ENCODE measurements around the gene ANO8.

Gene ANO8

GRCh38 chr19:17340302-17340870 lies 5.7 kb upstream of the ANO8 start:
- no peak for DNase-seq
- Histone ChIP-seq H3K36me3 (peaks cover 26% of the 10 kb centered on the region), H3K4me3 (ENCODE audit: low read depth, low read length) (no peak overlapping the region), H3K27ac (no peak overlapping the region), H3K9me3 (ENCODE audit: severe bottlenecking) (no peaks in the 10 kb centered on the region), H3K27me3 (ENCODE audit: insufficient read depth, low read depth, severe bottlenecking) (no peaks in the 10 kb centered on the region)
- no peak for TF ChIP-seq CTCF (IDR thresholded peaks at IDR 0.05; ENCODE audit: low read depth, low read length)

GRCh38 chr19:17339088-17339741 lies 4.6 kb upstream of the ANO8 start:
- no peak for TF ChIP-seq CTCF (IDR thresholded peaks at IDR 0.05; ENCODE audit: low read depth, low read length)
- H3K9me3 ChIP-seq (ENCODE audit: severe bottlenecking): no peaks in the 10 kb centered on the region
- H3K27me3 ChIP-seq (ENCODE audit: insufficient read depth, low read depth, severe bottlenecking): no peaks in the 10 kb centered on the region
- peak; percentile 48 for DNase-seq
- H3K4me3 ChIP-seq (ENCODE audit: low read depth, low read length): no peak overlapping the region
- peaks cover 26% of the 10 kb centered on the region for H3K36me3 ChIP-seq
- no peak overlapping the region for H3K27ac ChIP-seq

- no peak for DNase-seq
- Histone ChIP-seq H3K36me3 (peaks cover 26% of the 10 kb centered on the region), H3K27me3 (ENCODE audit: insufficient read depth, low read depth, severe bottlenecking) (no peaks in the 10 kb centered on the region), H3K9me3 (ENCODE audit: severe bottlenecking) (no peaks in the 10 kb centered on the region), H3K4me3 (ENCODE audit: low read depth, low read length) (peak overlapping the region; percentile 87), H3K27ac (no peak overlapping the region)
- TF ChIP-seq CTCF (IDR thresholded peaks at IDR 0.05; ENCODE audit: low read depth, low read length): no peak
Measured at GRCh38 chr19:17338433-17339078, 3.9 kb upstream of the ANO8 start.

- no peak for DNase-seq
- H3K9me3 ChIP-seq (ENCODE audit: severe bottlenecking): no peaks in the 10 kb centered on the region
- H3K36me3 ChIP-seq: peaks cover 30% of the 10 kb centered on the region
- TF ChIP-seq CTCF (IDR thresholded peaks at IDR 0.05; ENCODE audit: low read depth, low read length): no peak
- peak overlapping the region; percentile 70 for H3K27ac ChIP-seq
- H3K4me3 ChIP-seq (ENCODE audit: low read depth, low read length): peak overlapping the region; percentile 87
- H3K27me3 ChIP-seq (ENCODE audit: insufficient read depth, low read depth, severe bottlenecking): no peaks in the 10 kb centered on the region
Measured at GRCh38 chr19:17337675-17338432, 3.2 kb upstream of the ANO8 start.

- peak; percentile 98 for DNase-seq
- Histone ChIP-seq H3K9me3 (ENCODE audit: severe bottlenecking) (no peaks in the 10 kb centered on the region), H3K27ac (peak within 1 kb of the TSS; percentile 70), H3K27me3 (ENCODE audit: insufficient read depth, low read depth, severe bottlenecking) (no peaks in the 10 kb centered on the region), H3K36me3 (peaks cover 32% of the 10 kb centered on the region), H3K4me3 (ENCODE audit: low read depth, low read length) (peak within 1 kb of the TSS; percentile 87)
- no peak for TF ChIP-seq CTCF (IDR thresholded peaks at IDR 0.05; ENCODE audit: low read depth, low read length)
Measured at GRCh38 chr19:17336872-17337674, 2.4 kb upstream of the ANO8 start, which contains the start of gene GTPBP3. Gene GTPBP3, plus strand, starts transcription at chr19:17337553. Its CDS starts 59 bp downstream, at chr19:17337612.

Data from WERI-Rb-1 (cell line).